Kidney epithelial cell (primary cell): ENCODE measurements around the gene PPP1R3G. TPM values are rescaled to one million over a fixed set of nuclear protein-coding genes. Genes with fewer than 3 reads are reported as not detected.

Experiments
- DNase-seq: peaks from one replicate; pipeline ENCODE4 v3.0.0-alpha.2; 2010; ENCODE audit warnings: low read depth
- H3K27me3 ChIP-seq: 2 replicates; pipeline ENCODE4 v1.6.0; 2011; ENCODE audit warnings: low read length; ENCODE audit not compliant: control insufficient read depth, insufficient read depth
- H3K36me3 ChIP-seq: 2 replicates; pipeline ENCODE4 v1.5.1; 2011; ENCODE audit warnings: low read length; ENCODE audit not compliant: control insufficient read depth, insufficient read depth
- H3K4me3 ChIP-seq: 2 replicates; pipeline ENCODE4 v1.5.1; 2011; ENCODE audit warnings: low read depth, mild to moderate bottlenecking, control low read depth, low read length
- total RNA-seq: library from RNA; depleted of rRNA; stranded (reverse); fragments of >200 nt; gene quantifications from 2 replicates; pipeline ENCODE4 v1.2.3, GENCODE V29; 2015
- TF ChIP-seq, protein P1 (sequence below): IDR thresholded peaks from 2 replicates; pipeline ENCODE4 v1.5.1; 2011; ENCODE audit warnings: mild to moderate bottlenecking, moderate library complexity, low read length, control low read depth, inconsistent platforms; ENCODE audit not compliant: insufficient read depth, poor library complexity, severe bottlenecking

The PPP1R3G gene
- total RNA-seq, 1 donor from 2014 or later = 0.96 TPM

GRCh38 chr6:5063617-5064016, 21.5 kb upstream of the PPP1R3G start:
- no peak for DNase-seq
- no peak overlapping the region for H3K4me3 ChIP-seq
- TF ChIP-seq, protein P1, sequence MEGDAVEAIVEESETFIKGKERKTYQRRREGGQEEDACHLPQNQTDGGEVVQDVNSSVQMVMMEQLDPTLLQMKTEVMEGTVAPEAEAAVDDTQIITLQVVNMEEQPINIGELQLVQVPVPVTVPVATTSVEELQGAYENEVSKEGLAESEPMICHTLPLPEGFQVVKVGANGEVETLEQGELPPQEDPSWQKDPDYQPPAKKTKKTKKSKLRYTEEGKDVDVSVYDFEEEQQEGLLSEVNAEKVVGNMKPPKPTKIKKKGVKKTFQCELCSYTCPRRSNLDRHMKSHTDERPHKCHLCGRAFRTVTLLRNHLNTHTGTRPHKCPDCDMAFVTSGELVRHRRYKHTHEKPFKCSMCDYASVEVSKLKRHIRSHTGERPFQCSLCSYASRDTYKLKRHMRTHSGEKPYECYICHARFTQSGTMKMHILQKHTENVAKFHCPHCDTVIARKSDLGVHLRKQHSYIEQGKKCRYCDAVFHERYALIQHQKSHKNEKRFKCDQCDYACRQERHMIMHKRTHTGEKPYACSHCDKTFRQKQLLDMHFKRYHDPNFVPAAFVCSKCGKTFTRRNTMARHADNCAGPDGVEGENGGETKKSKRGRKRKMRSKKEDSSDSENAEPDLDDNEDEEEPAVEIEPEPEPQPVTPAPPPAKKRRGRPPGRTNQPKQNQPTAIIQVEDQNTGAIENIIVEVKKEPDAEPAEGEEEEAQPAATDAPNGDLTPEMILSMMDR = no peak
- no peaks in the 10 kb centered on the region for H3K27me3 ChIP-seq
- no peaks in the 10 kb centered on the region for H3K36me3 ChIP-seq

DNA sequence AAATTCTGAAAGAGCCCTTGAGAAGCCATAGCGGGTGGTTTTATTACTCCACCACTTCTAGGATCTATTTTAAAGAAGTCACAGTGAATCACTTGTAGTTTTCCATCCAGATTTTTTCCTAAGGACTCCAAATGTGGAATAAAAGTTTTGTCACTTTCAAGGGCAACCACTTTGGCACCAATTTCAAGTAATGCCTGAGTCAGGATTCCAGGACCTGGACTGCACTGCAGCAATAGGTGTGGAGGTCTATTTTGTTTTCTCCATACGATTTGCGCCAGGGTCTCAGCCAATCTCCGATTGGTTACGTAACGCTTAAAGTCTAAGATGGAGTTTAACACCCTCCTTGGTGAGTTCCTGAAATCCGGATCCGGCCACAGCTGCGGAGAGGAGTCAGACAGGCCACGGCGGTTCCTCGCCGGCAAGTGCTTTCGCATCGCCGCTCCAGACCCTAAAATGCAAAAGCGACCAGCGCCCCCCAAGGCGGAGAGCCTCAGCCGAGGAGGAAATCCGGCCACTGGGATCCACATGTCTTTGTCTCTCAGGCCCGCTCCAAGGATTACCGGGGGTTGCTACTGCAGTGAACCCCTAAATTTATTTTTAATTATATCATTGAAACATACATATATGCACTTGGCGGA, 18.6 kb upstream of the PPP1R3G start:
- DNase-seq = no peak
- Histone ChIP-seq H3K27me3 (no peaks in the 10 kb centered on the region), H3K36me3 (no peaks in the 10 kb centered on the region), H3K4me3 (no peak overlapping the region)
- TF ChIP-seq, protein P1 = no peak

GRCh38 chr6:5067305-5067704, 17.8 kb upstream of the PPP1R3G start:
- Histone ChIP-seq H3K36me3 (no peaks in the 10 kb centered on the region), H3K27me3 (no peaks in the 10 kb centered on the region), H3K4me3 (no peak overlapping the region)
- TF ChIP-seq, protein P1 = no peak
- DNase-seq = no peak

- no peak overlapping the region for H3K4me3 ChIP-seq
- no peaks in the 10 kb centered on the region for H3K36me3 ChIP-seq
- TF ChIP-seq, protein P1 = no peak
- H3K27me3 ChIP-seq = no peaks in the 10 kb centered on the region
- no peak for DNase-seq
These were observed 16.9 kb upstream of the PPP1R3G start for GRCh38 chr6:5068153-5068751.

DNA sequence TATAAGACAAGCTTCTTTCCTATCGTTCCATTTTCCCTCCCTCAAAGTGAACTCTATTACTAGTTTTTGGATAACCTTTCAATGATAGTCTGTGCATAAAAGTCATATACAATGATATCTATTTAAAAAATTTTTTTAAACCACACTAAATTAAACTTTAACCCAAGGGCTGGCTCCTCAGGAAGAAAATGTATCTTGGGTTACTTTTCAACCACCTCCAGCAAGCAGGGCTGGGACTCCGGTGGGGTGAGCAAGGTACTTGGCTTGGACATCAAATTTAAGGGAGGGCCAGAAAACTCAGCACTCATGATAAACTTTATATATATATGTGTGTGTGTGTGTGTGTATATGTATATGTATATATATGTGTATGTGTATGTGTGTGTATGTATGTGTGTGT, 13.9 kb upstream of the PPP1R3G start:
- H3K4me3 ChIP-seq = no peak overlapping the region
- TF ChIP-seq, protein P1 = no peak
- H3K27me3 ChIP-seq = no peaks in the 10 kb centered on the region
- DNase-seq = no peak
- H3K36me3 ChIP-seq = no peaks in the 10 kb centered on the region

GRCh38 chr6:5072440-5072839, 12.7 kb upstream of the PPP1R3G start:
- Histone ChIP-seq H3K27me3 (no peaks in the 10 kb centered on the region), H3K4me3 (no peak overlapping the region), H3K36me3 (no peaks in the 10 kb centered on the region)
- no peak for DNase-seq
- TF ChIP-seq, protein P1 = no peak
